Neuronal stem cell (in vitro differentiated cells): Measurements from ENCODE around the gene SLC2A13.
"Not testable (repeated sequence)": the region's sequence is repeated elsewhere in the genome, so short reads cannot be mapped to it uniquely, and the experiment has no call there.

Experiments
- DNase-seq: peaks from one replicate; pipeline ENCODE4 v3.0.0-alpha.2; 2013; ENCODE audit warnings: low spot score
- H2AFZ ChIP-seq: one replicate; pipeline ENCODE4 v1.6.1; 2013; ENCODE audit warnings: mild to moderate bottlenecking, low read length, inconsistent platforms
- H2AK5ac ChIP-seq: 2 replicates; pipeline ENCODE4 v1.6.1; 2013; ENCODE audit warnings: low read depth, mild to moderate bottlenecking, inconsistent platforms, low read length, moderate library complexity, mixed read lengths
- H2BK120ac ChIP-seq: 2 replicates; pipeline ENCODE4 v1.6.1; 2013; ENCODE audit warnings: low read depth, mild to moderate bottlenecking, inconsistent platforms, low read length, moderate library complexity, mixed read lengths
- H2BK12ac ChIP-seq: one replicate; pipeline ENCODE4 v1.6.1; 2013; ENCODE audit warnings: low read length, inconsistent platforms
- H2BK15ac ChIP-seq: 2 replicates; pipeline ENCODE4 v1.6.1; 2013; ENCODE audit warnings: mild to moderate bottlenecking, low read length, inconsistent platforms, mixed read lengths
- H2BK5ac ChIP-seq: one replicate; pipeline ENCODE4 v1.6.1; 2013; ENCODE audit warnings: inconsistent platforms, mild to moderate bottlenecking, low read length, moderate library complexity
- H3K14ac ChIP-seq: one replicate; pipeline ENCODE4 v1.6.1; 2013; ENCODE audit warnings: low read length, inconsistent platforms
- H3K18ac ChIP-seq: 2 replicates; pipeline ENCODE4 v1.6.1; 2013; ENCODE audit warnings: low read length, inconsistent platforms
- H3K23ac ChIP-seq: 2 replicates; pipeline ENCODE4 v1.6.1; 2013; ENCODE audit warnings: low read depth, mild to moderate bottlenecking, mixed read lengths, low read length, inconsistent platforms; ENCODE audit not compliant: poor library complexity
- H3K27ac ChIP-seq: replicated peaks from 3 replicates; pipeline ENCODE4 v1.5.1; 2013; ENCODE audit warnings: low read length, inconsistent platforms
- H3K27me3 ChIP-seq, 3 experiments: 2 replicates each; pipeline ENCODE4 v1.6.1; 2013; ENCODE audit warnings: low read length in 3 of 3, mild to moderate bottlenecking in 2 of 3, inconsistent platforms in 1 of 3, low read depth in 1 of 3, mixed read lengths in 1 of 3, moderate library complexity in 1 of 3; ENCODE audit not compliant: control insufficient read depth in 3 of 3, insufficient read depth in 3 of 3
- H3K36me3 ChIP-seq, 2 donors: replicated peaks in 1 of 2; 2 replicates each; pipeline ENCODE4 v1.6.1; 2013; ENCODE audit warnings: low read length in 2 of 2; ENCODE audit not compliant: control insufficient read depth in 2 of 2, insufficient read depth in 2 of 2
- H3K4ac ChIP-seq: 2 replicates; pipeline ENCODE4 v1.6.1; 2013; ENCODE audit warnings: inconsistent platforms, mild to moderate bottlenecking, low read length, moderate library complexity
- H3K4me1 ChIP-seq, 2 donors: 1 replicate in 1 of 2; 2 replicates in 1 of 2; pipeline ENCODE4 v1.6.1; 2013; ENCODE audit warnings: low read length in 2 of 2, low read depth in 1 of 2; ENCODE audit not compliant: control insufficient read depth in 2 of 2, insufficient read depth in 1 of 2
- H3K4me2 ChIP-seq: one replicate; pipeline ENCODE4 v1.6.1; 2013; ENCODE audit warnings: mild to moderate bottlenecking, low read length, inconsistent platforms; ENCODE audit not compliant: insufficient read depth, poor library complexity, severe bottlenecking
- H3K4me3 ChIP-seq, 2 donors: 2 replicates each; pipeline ENCODE4 v1.5.1; 2013; ENCODE audit warnings: low read length in 2 of 2, mild to moderate bottlenecking in 2 of 2, inconsistent platforms in 1 of 2, moderate library complexity in 1 of 2
- H3K79me1 ChIP-seq: one replicate; pipeline ENCODE4 v1.6.1; 2013; ENCODE audit warnings: low read depth, mild to moderate bottlenecking, inconsistent platforms, low read length, moderate library complexity
- H3K9ac ChIP-seq: one replicate; pipeline ENCODE4 v1.6.1; 2013; ENCODE audit warnings: mild to moderate bottlenecking, low read depth, low read length, inconsistent platforms; ENCODE audit not compliant: poor library complexity
- H3K9me3 ChIP-seq, 2 donors: replicated peaks in 1 of 2; 2 replicates each; pipeline versions ENCODE3 to v1.6.1; 2013; ENCODE audit warnings: low read length in 2 of 2, mild to moderate bottlenecking in 2 of 2, inconsistent platforms in 1 of 2, low read depth in 1 of 2, mixed read lengths in 1 of 2, moderate library complexity in 1 of 2; ENCODE audit not compliant: control insufficient read depth in 2 of 2, insufficient read depth in 1 of 2
- H4K8ac ChIP-seq: one replicate; pipeline ENCODE4 v1.6.1; 2013; ENCODE audit warnings: low read depth, mild to moderate bottlenecking, inconsistent platforms, low read length, moderate library complexity
- H4K91ac ChIP-seq: one replicate; pipeline ENCODE4 v1.6.1; 2013; ENCODE audit warnings: low read length, low read depth, mild to moderate bottlenecking, inconsistent platforms; ENCODE audit not compliant: poor library complexity
- WGBS, 2 donors: extraction: QIAGEN DNeasy Blood & Tissue Kit; methylation state at CpG; one replicate each; pipeline ENCODE4 v1.1.7; 2013; ENCODE audit warnings: missing lambda C conversion rate in 2 of 2, mixed read lengths in 1 of 2; ENCODE audit not compliant: insufficient read length in 2 of 2, insufficient replicate concordance in 1 of 2; ENCODE audit errors: extremely low coverage in 2 of 2; 5-methylcytosine and 5-hydroxymethylcytosine counted together

Gene SLC2A13

GRCh38 chr12:39763071-39763889, 342.6 kb downstream of the SLC2A13 start:
- Histone ChIP-seq H3K27me3 (no peaks in the 10 kb centered on the region), H3K9me3 (no peaks in the 10 kb centered on the region), H3K79me1 (no peaks in the 10 kb centered on the region), H3K27ac (no peak overlapping the region), H3K4me1 (peaks cover 0 to 1% of the 10 kb centered on the region in 2 donors), H2AFZ (no peak overlapping the region), H4K8ac (no peak overlapping the region), H3K4me2 (no peak overlapping the region), H3K14ac (no peak overlapping the region), H2BK5ac (no peak overlapping the region), H3K23ac (no peak overlapping the region), H2AK5ac (no peak overlapping the region), H3K18ac (no peak overlapping the region), H3K4me3 (no peak overlapping the region), H4K91ac (no peak overlapping the region), H3K36me3 (no peaks in the 10 kb centered on the region), H2BK120ac (no peak overlapping the region), H2BK15ac (no peak overlapping the region), H3K4ac (no peak overlapping the region), H3K9ac (no peak overlapping the region), H2BK12ac (no peak overlapping the region)
- no CpG with 5 or more reads among the region's 6 CpGs for WGBS, 2 donors
- DNase-seq, result no peak

- no peak overlapping the region for H4K91ac ChIP-seq
- H2AK5ac ChIP-seq, result no peak overlapping the region
- no peak overlapping the region for H2BK120ac ChIP-seq
- H3K14ac ChIP-seq, result no peak overlapping the region
- H3K36me3 ChIP-seq, result no peaks in the 10 kb centered on the region
- no peak overlapping the region for H3K9ac ChIP-seq
- no peak overlapping the region for H2BK5ac ChIP-seq
- no peak overlapping the region for H3K18ac ChIP-seq
- no peaks in the 10 kb centered on the region for H3K27me3 ChIP-seq
- no CpG with 5 or more reads among the region's 2 CpGs for WGBS, 2 donors
- H2BK15ac ChIP-seq, result no peak overlapping the region
- H3K4me1 ChIP-seq, result peaks cover 7 to 9% of the 10 kb centered on the region in 2 donors
- no peak overlapping the region for H3K27ac ChIP-seq
- no peak overlapping the region for H3K4me3 ChIP-seq
- H3K4ac ChIP-seq, result no peak overlapping the region
- no peak overlapping the region for H3K4me2 ChIP-seq
- no peak overlapping the region for H3K23ac ChIP-seq
- no peak overlapping the region for H4K8ac ChIP-seq
- H2AFZ ChIP-seq, result no peak overlapping the region
- no peak for DNase-seq
- peaks cover 0 to 2% of the 10 kb centered on the region in 2 donors for H3K9me3 ChIP-seq
- no peaks in the 10 kb centered on the region for H3K79me1 ChIP-seq
- H2BK12ac ChIP-seq, result no peak overlapping the region
These were observed 350.4 kb downstream of the SLC2A13 start for GRCh38 chr12:39755478-39755877.

GRCh38 chr12:39752482-39753137, 353.3 kb downstream of the SLC2A13 start:
- no peak overlapping the region for H3K9ac ChIP-seq
- H4K91ac ChIP-seq, result no peak overlapping the region
- H3K27ac ChIP-seq, result no peak overlapping the region
- no peak overlapping the region for H3K4ac ChIP-seq
- H3K18ac ChIP-seq, result no peak overlapping the region
- H3K36me3 ChIP-seq, result no peaks in the 10 kb centered on the region
- no peak overlapping the region for H2BK15ac ChIP-seq
- H2BK12ac ChIP-seq, result no peak overlapping the region
- H3K4me1 ChIP-seq, result peaks cover 7 to 9% of the 10 kb centered on the region in 2 donors
- H3K9me3 ChIP-seq, result peaks cover 0 to 2% of the 10 kb centered on the region in 2 donors
- no peaks in the 10 kb centered on the region for H3K27me3 ChIP-seq
- no peak overlapping the region for H4K8ac ChIP-seq
- no peak overlapping the region for H3K4me3 ChIP-seq
- no peak for DNase-seq
- H3K23ac ChIP-seq, result no peak overlapping the region
- H2BK120ac ChIP-seq, result no peak overlapping the region
- no peak overlapping the region for H2BK5ac ChIP-seq
- H3K4me2 ChIP-seq, result no peak overlapping the region
- no peaks in the 10 kb centered on the region for H3K79me1 ChIP-seq
- WGBS, 2 donors, result no CpG with 5 or more reads among the region's 6 CpGs
- H2AFZ ChIP-seq, result peak overlapping the region; percentile 34
- H3K14ac ChIP-seq, result no peak overlapping the region
- H2AK5ac ChIP-seq, result no peak overlapping the region

GRCh38 chr12:39746151-39746550, 359.7 kb downstream of the SLC2A13 start:
- H2AK5ac ChIP-seq, H3K79me1 ChIP-seq, H3K18ac ChIP-seq, H2BK120ac ChIP-seq, H3K4ac ChIP-seq, H3K4me1 ChIP-seq, H4K91ac ChIP-seq, H3K27ac ChIP-seq, H3K4me3 ChIP-seq, H3K9ac ChIP-seq, H3K36me3 ChIP-seq, H4K8ac ChIP-seq, H2BK5ac ChIP-seq, H3K14ac ChIP-seq, H3K23ac ChIP-seq, H2AFZ ChIP-seq, H2BK15ac ChIP-seq, H3K4me2 ChIP-seq, DNase-seq, H3K27me3 ChIP-seq, H2BK12ac ChIP-seq, H3K9me3 ChIP-seq: not testable (repeated sequence)
- no CpG with 5 or more reads among the region's 6 CpGs for WGBS, 2 donors
